Astrocyte of the cerebellum (primary cell): ENCODE data around the gene NLGN1.
"Not testable (repeated sequence)": the region's sequence is repeated elsewhere in the genome, so short reads cannot be mapped to it uniquely, and the experiment has no call there.

Experiments
- DNase-seq: peaks from one replicate; pipeline ENCODE4 v3.0.0-alpha.2; 2011; ENCODE audit warnings: low read depth
- H3K4me3 ChIP-seq: 2 replicates; pipeline ENCODE4 v1.5.1; 2011; ENCODE audit warnings: mild to moderate bottlenecking, low read depth, low read length, moderate library complexity
- CTCF ChIP-seq: IDR thresholded peaks from 2 replicates; pipeline ENCODE4 v1.5.1; 2012; ENCODE audit warnings: low read length, low read depth, moderate library complexity, mild to moderate bottlenecking; ENCODE audit errors: missing control alignments
- in situ Hi-C: cut with HindIII; loops from 2 replicates; pipeline ENCODE4 v1.10.0; 2017; ENCODE audit warnings: low sequenced_read_pairs

Gene NLGN1

GRCh38 chr3:174218016-174218415 is 820.5 kb downstream of the NLGN1 start:
- no peak overlapping the region for H3K4me3 ChIP-seq
- in situ Hi-C loops = no loop called here
- no peak for TF ChIP-seq CTCF
- DNase-seq = no peak

- H3K4me3 ChIP-seq = no peak overlapping the region
- DNase-seq = no peak
- in situ Hi-C loops = no loop called here
- no peak for TF ChIP-seq CTCF
Observed at GRCh38 chr3:174219738-174220137, 822.2 kb downstream of the NLGN1 start.

GRCh38 chr3:174220775-174221554 is 823.4 kb downstream of the NLGN1 start:
- DNase-seq = no peak
- no peak overlapping the region for H3K4me3 ChIP-seq
- TF ChIP-seq CTCF = no peak
- in situ Hi-C loops = no loop called here

- no peak for TF ChIP-seq CTCF
- no peak for DNase-seq
- in situ Hi-C loops = no loop called here
- H3K4me3 ChIP-seq = no peak overlapping the region
Observed at GRCh38 chr3:174223042-174223441, 825.5 kb downstream of the NLGN1 start.

- no peak for TF ChIP-seq CTCF
- DNase-seq = no peak
- in situ Hi-C loops = no loop called here
- H3K4me3 ChIP-seq = no peak overlapping the region
Observed at GRCh38 chr3:174223626-174224025, 826.1 kb downstream of the NLGN1 start.

GRCh38 chr3:174229916-174230315 is 832.4 kb downstream of the NLGN1 start:
- H3K4me3 ChIP-seq = no peak overlapping the region
- in situ Hi-C loops = no loop called here
- no peak for DNase-seq
- no peak for TF ChIP-seq CTCF

- in situ Hi-C loops, DNase-seq, H3K4me3 ChIP-seq: not testable (repeated sequence)
Observed at GRCh38 chr3:174232028-174232657, 834.6 kb downstream of the NLGN1 start.
